Thyroid gland (tissue), 4 donors: ENCODE measurements around the gene GPR6.

Experiments
- CTCF ChIP-seq, 6 experiments: fragments of 200-600 bp in 3 of 6; fragments of 450-650 bp in 3 of 6; sonication (generic) in 3 of 6; IDR thresholded peaks; one replicate each; pipeline ENCODE4 v1.5.1; 2016 to 2019; ENCODE audit warnings: antibody characterized with exemption in 6 of 6, mild to moderate bottlenecking in 2 of 6, inconsistent platforms in 1 of 6, moderate library complexity in 1 of 6
- POLR2A ChIP-seq, 2 donors: fragments of 450-650 bp; IDR thresholded peaks; one replicate each; pipeline ENCODE4 v1.6.1; 2017; ENCODE audit warnings: antibody characterized with exemption in 2 of 2, mild to moderate bottlenecking in 2 of 2, moderate library complexity in 1 of 2

GRCh38 chr6:110029144-110029543 is 51.0 kb downstream of the GPR6 start:
- no peak for TF ChIP-seq POLR2A (IDR thresholded peaks at IDR 0.05)
- TF ChIP-seq CTCF (IDR thresholded peaks at IDR 0.05): no peak
